ENCODE measurements around the gene ST8SIA6.

ST8SIA6 gene

GRCh38 chr10:17427666-17428350 lies 26.6 kb downstream of the ST8SIA6 start:
- H3K27ac Mint-ChIP-seq = peak overlapping the region; percentile 12
- H3K4me1 Mint-ChIP-seq = peaks cover 70% of the 10 kb centered on the region
- no peaks in the 10 kb centered on the region for H3K36me3 Mint-ChIP-seq (ENCODE audit: low read depth)
- no peaks in the 10 kb centered on the region for H3K27me3 Mint-ChIP-seq (ENCODE audit: low read depth, poor library complexity)
- TF ChIP-seq CTCF (IDR thresholded peaks at IDR 0.05) = no peak
- no peaks in the 10 kb centered on the region for H3K9me3 Mint-ChIP-seq
- no peak overlapping the region for H3K4me3 Mint-ChIP-seq
- no peak for DNase-seq

GRCh38 chr10:17427201-17427600 lies 27.2 kb downstream of the ST8SIA6 start:
- Mint-ChIP-seq H3K4me3 (no peak overlapping the region), H3K27me3 (ENCODE audit: low read depth, poor library complexity) (no peaks in the 10 kb centered on the region), H3K27ac (no peak overlapping the region), H3K4me1 (peaks cover 73% of the 10 kb centered on the region), H3K9me3 (no peaks in the 10 kb centered on the region), H3K36me3 (ENCODE audit: low read depth) (no peaks in the 10 kb centered on the region)
- TF ChIP-seq CTCF (IDR thresholded peaks at IDR 0.05) = no peak
- DNase-seq = no peak

- TF ChIP-seq CTCF (IDR thresholded peaks at IDR 0.05) = no peak
These were observed 28.1 kb downstream of the ST8SIA6 start for GRCh38 chr10:17426263-17426750.

GRCh38 chr10:17425584-17426262 lies 28.7 kb downstream of the ST8SIA6 start:
- no peak for DNase-seq
- Mint-ChIP-seq H3K9me3 (peaks cover 1% of the 10 kb centered on the region), H3K27ac (peak overlapping the region; percentile 73), H3K27me3 (ENCODE audit: low read depth, poor library complexity) (no peaks in the 10 kb centered on the region), H3K4me3 (no peak overlapping the region), H3K4me1 (peaks cover 64% of the 10 kb centered on the region), H3K36me3 (ENCODE audit: low read depth) (peaks cover 2% of the 10 kb centered on the region)
- no peak for TF ChIP-seq CTCF (IDR thresholded peaks at IDR 0.05)

More at GRCh38 chr10:17426263-17426750, 28.1 kb downstream of the ST8SIA6 start:
- DNase-seq = no peak
- Mint-ChIP-seq H3K4me1 (peaks cover 68% of the 10 kb centered on the region), H3K27me3 (ENCODE audit: low read depth, poor library complexity) (no peaks in the 10 kb centered on the region), H3K27ac (peak overlapping the region; percentile 73), H3K4me3 (no peak overlapping the region), H3K9me3 (no peaks in the 10 kb centered on the region), H3K36me3 (ENCODE audit: low read depth) (no peaks in the 10 kb centered on the region)

- no peak for DNase-seq
- H3K9me3 Mint-ChIP-seq = peaks cover 7% of the 10 kb centered on the region
These were observed 30.7 kb downstream of the ST8SIA6 start for GRCh38 chr10:17423632-17424186.

More at GRCh38 chr10:17423632-17424186, 30.7 kb downstream of the ST8SIA6 start:
- no peaks in the 10 kb centered on the region for H3K27me3 Mint-ChIP-seq (ENCODE audit: low read depth, poor library complexity)
- no peak overlapping the region for H3K4me3 Mint-ChIP-seq
- peaks cover 54% of the 10 kb centered on the region for H3K4me1 Mint-ChIP-seq
- no peak overlapping the region for H3K27ac Mint-ChIP-seq
- TF ChIP-seq CTCF (IDR thresholded peaks at IDR 0.05) = no peak
- peaks cover 9% of the 10 kb centered on the region for H3K36me3 Mint-ChIP-seq (ENCODE audit: low read depth)

Measured in nephron progenitor cell (in vitro differentiated cells).